Activated T-cell treated with anti-CD3 and anti-CD28 coated beads for 48 hours (primary cell): Measurements from ENCODE around the gene EVA1A.

ENCODE experiments used
- DNase-seq: peaks from one replicate; pipeline ENCODE4 v3.0.0-alpha.2; 2020; ENCODE audit warnings: low read depth

Gene EVA1A

GRCh38 chr2:75560768-75561565 is at the start of gene EVA1A:
TSS of gene EVA1A (minus strand) at chr2:75560939. CDS start at chr2:75518140, 42,799 bp downstream.
- DNase-seq, result peak; percentile 12

- DNase-seq, result no peak
These were observed 49.3 kb upstream of the EVA1A start for GRCh38 chr2:75609937-75610508.

- DNase-seq, result no peak
These were observed 48.6 kb upstream of the EVA1A start for GRCh38 chr2:75609334-75609689.

- DNase-seq, result peak; percentile 51
These were observed 48.1 kb upstream of the EVA1A start for GRCh38 chr2:75608684-75609333.

GRCh38 chr2:75607988-75608683 is 47.4 kb upstream of the EVA1A start:
- DNase-seq, result no peak

GRCh38 chr2:75607400-75607798 is 46.7 kb upstream of the EVA1A start:
- DNase-seq, result no peak

- no peak for DNase-seq
These were observed 46.1 kb upstream of the EVA1A start for GRCh38 chr2:75606761-75607399.

GRCh38 chr2:75605770-75606529 is 45.2 kb upstream of the EVA1A start:
- no peak for DNase-seq

- DNase-seq, result no peak
These were observed 43.7 kb upstream of the EVA1A start for GRCh38 chr2:75604484-75604883.

GRCh38 chr2:75603477-75603876 is 42.7 kb upstream of the EVA1A start:
- no peak for DNase-seq

GRCh38 chr2:75602724-75603342 is 42.1 kb upstream of the EVA1A start:
- no peak for DNase-seq

- DNase-seq, result no peak
These were observed 39.8 kb upstream of the EVA1A start for GRCh38 chr2:75600461-75601011.

GRCh38 chr2:75598589-75599155 is 37.9 kb upstream of the EVA1A start:
- no peak for DNase-seq

GRCh38 chr2:75597949-75598348 is 37.2 kb upstream of the EVA1A start:
- DNase-seq, result no peak

GRCh38 chr2:75596784-75597183 is 36.0 kb upstream of the EVA1A start:
- no peak for DNase-seq

- no peak for DNase-seq
These were observed 35.0 kb upstream of the EVA1A start for GRCh38 chr2:75595541-75596395.

- DNase-seq, result no peak
These were observed 33.9 kb upstream of the EVA1A start for GRCh38 chr2:75594596-75594995.

GRCh38 chr2:75592888-75593287 is 32.1 kb upstream of the EVA1A start:
- no peak for DNase-seq

GRCh38 chr2:75592030-75592429 is 31.3 kb upstream of the EVA1A start:
- DNase-seq, result no peak
